22Rv1 (cell line): ENCODE measurements around the gene DENND1C.

ENCODE experiments used
- ZFX ChIP-seq: fragments of 450-650 bp; IDR thresholded peaks from 2 replicates; pipeline ENCODE4 v1.6.1; 2017; ENCODE audit warnings: antibody characterized with exemption, borderline replicate concordance
- TF ChIP-seq, protein P1 (sequence below): fragments of 450-650 bp; IDR thresholded peaks from 2 replicates; pipeline ENCODE4 v1.5.1; 2017; ENCODE audit warnings: mild to moderate bottlenecking

DNA sequence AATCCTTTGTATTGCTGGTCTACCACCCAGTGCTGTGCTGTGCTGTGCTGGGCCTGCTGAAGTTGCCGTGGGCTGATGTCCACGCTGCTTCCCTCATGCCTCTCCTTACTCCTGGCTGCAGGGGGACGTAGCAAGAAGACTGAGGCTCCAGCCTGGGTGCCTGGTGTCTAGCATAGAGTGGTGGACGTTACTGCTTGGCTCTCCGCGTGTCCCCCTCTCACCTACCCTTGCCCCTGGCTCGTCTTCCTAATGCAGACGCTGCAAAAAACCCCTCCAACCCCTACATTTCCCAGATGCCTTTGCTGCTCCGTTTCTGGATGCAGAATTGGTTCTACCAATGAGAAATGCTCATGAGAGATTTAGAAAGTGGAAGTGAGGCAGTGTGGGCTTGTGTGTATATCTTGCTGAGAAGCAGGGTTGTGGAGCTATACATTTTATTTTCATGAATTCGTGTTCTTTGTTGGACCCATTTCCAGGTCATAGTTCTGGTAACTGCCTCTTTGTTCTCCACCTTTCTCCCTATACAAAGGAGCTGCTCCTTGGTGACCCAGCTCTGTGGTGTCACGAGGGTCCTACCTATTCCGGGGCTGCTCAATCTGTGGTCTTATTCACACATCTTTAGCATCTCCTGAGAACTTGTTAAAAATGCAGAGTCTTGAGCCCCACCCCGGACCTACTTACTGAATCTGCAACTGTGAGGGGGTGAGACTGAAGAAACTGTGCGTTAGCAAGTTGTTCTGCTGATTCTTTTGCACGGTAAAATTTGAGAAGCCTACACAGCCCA, 7.9 kb upstream of the DENND1C start:
- TF ChIP-seq, protein P1, sequence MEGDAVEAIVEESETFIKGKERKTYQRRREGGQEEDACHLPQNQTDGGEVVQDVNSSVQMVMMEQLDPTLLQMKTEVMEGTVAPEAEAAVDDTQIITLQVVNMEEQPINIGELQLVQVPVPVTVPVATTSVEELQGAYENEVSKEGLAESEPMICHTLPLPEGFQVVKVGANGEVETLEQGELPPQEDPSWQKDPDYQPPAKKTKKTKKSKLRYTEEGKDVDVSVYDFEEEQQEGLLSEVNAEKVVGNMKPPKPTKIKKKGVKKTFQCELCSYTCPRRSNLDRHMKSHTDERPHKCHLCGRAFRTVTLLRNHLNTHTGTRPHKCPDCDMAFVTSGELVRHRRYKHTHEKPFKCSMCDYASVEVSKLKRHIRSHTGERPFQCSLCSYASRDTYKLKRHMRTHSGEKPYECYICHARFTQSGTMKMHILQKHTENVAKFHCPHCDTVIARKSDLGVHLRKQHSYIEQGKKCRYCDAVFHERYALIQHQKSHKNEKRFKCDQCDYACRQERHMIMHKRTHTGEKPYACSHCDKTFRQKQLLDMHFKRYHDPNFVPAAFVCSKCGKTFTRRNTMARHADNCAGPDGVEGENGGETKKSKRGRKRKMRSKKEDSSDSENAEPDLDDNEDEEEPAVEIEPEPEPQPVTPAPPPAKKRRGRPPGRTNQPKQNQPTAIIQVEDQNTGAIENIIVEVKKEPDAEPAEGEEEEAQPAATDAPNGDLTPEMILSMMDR = no peak
- no peak for TF ChIP-seq ZFX
